GM18519 (cell line): ENCODE measurements around the gene ARHGAP25.
"Not testable (repeated sequence)": the region's sequence is repeated elsewhere in the genome, so short reads cannot be mapped to it uniquely, and the experiment has no call there.

Experiments
- ATAC-seq: cut with Tn5 transposase; IDR thresholded peaks from one replicate; pipeline ENCODE4 v1.9.1; 2021; ENCODE audit warnings: mild to moderate bottlenecking, moderate library complexity; ENCODE audit not compliant: unreplicated experiment, low FRiP score

The ARHGAP25 gene

GRCh38 chr2:68790600-68790999, 56.0 kb downstream of the ARHGAP25 start:
- ATAC-seq = no peak

DNA sequence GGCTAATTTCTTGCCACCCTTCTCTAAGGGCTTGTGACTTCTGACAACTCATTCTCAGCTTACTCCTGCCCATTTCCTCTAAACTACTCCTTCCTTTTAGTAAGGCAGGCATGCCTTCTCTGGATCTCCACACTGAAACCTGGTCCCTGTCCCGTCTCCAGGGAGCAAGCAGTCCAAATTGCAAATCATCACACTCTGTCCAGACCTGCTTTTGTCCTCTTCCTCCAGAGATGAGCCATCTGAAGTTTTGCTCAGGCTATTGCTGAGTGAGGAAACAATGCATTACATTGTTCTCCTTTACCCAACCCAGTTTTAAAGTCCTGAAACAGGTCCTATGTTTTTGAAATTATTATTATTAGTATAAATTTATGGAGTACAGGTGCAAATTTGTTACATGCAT, 57.3 kb downstream of the ARHGAP25 start:
- ATAC-seq = no peak

- no peak for ATAC-seq
These were observed 58.1 kb downstream of the ARHGAP25 start for GRCh38 chr2:68792751-68793150.

GRCh38 chr2:68796295-68796905, 61.8 kb downstream of the ARHGAP25 start:
- ATAC-seq = no peak

DNA sequence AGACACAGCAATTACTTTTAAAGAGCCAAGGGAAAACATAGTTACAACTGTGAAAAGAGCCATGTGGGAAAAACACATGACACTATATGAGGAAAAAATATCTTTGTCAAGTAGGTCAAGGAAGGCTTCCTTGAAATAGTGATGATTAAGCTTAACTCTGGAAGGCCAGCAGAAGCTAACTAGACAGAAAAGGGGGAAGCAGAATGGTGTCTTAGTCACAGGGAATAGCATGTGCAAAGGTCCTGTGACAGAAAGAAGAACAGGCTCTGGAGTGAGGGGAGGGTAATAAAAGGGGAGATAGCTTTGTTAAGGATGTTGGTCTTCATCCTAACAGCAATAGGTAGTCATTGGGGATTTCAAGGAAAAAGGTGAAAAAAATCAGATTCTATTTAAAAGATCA, 64.0 kb downstream of the ARHGAP25 start:
- ATAC-seq = no peak

- no peak for ATAC-seq
These were observed 64.8 kb downstream of the ARHGAP25 start for GRCh38 chr2:68799140-68800026.

DNA sequence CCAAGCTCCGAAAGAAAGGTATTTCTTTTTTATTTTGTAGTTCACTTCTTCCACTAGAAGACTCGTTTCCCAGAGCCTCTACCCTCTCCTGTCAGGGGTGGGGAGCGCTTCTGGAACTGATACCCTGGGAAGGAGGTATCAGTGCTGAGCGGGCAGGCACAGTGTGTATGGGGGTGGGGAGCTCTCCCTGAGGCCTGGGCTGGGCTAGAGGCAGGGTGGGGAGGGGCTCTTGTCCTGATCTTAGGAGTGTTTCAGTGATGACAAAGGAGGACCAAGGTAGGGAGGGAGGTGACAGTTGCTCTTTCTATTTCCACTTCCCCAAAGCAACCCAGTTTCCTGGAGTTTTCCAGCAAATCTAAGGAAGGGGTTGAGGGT, 65.4 kb downstream of the ARHGAP25 start:
- ATAC-seq = no peak

DNA sequence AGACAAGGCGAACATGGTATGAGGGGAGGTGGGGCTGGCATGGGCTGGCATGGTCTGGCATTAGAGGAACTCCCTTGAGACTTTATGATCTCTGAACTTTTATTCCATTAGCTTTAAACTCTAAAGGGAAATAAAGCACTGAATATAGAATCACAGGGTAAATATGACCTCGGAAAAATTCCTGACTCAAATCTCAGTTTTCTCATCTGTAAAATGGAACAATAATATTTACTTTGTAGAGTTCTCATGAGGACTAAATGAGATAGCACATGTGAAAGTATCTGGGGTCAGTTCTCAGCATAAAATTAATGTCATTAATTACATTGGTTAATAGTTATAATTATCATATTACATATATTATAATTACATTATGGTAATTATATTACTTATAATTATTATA, 65.9 kb downstream of the ARHGAP25 start:
- no peak for ATAC-seq

DNA sequence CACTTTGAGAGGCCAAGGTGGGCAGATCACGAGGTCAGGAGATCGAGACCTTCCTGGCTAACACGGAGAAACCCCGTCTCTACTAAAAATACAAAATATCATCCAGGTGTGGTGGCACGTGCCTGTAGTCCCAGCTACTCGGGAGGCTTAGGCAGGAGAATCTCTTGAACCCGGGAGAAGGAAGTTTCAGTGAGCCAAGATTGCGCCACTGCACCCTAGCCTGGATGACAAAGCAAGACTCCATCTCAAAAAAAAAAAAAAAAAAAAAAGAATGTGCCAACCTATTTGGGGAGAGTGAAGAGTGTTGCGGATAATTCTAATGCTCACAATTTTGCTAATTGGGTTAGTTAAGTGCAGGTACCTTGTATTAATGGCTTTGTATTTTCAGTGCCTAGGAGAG, 67.5 kb downstream of the ARHGAP25 start:
- not testable (repeated sequence) for ATAC-seq

DNA sequence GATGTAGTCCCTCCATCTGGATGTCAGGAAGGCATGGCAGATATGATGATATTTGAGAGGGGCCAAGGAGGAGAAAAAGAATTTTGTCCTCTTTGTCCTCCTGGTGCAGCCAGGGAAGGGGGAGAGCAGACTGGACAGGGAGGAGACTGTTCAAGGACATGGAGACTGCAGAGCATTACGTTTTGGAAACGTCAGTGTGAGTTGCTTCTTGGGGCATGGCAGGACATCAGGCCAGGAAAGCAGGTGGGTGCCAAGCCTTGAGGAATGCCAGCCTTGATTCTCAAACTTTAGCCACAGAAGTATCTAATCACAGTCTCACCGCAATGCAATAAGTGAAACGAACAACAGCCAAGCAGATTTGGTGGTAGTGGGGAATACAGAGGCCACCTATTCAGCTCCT, 70.4 kb downstream of the ARHGAP25 start:
- no peak for ATAC-seq

DNA sequence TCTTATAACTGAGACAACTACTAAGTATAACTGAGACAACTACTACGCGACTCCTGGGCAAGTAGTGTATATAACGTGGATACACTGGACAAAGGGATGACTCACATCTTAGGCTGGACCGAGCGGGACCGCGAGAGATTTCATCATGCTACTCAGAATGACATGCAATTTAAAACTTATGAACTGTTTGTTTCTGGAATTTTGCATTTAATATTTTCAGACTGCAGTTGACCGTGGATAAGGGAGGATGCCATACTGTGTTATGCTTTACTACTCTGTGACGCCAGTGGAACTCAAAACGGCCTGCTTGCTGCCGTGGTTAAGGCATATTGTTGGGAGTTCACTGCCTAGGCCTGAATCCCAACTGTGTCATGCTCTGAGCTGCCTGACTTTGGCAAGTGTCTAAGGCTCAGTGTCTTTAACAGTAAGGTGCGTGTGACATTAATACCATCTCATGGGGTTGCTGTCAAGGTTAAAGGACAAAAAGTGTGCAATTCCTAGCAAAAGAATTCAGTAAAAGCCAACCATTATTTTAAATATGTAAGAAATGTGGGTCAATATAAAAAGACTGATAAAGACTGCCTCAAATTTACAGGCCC, 72.0 kb downstream of the ARHGAP25 start:
- no peak for ATAC-seq

DNA sequence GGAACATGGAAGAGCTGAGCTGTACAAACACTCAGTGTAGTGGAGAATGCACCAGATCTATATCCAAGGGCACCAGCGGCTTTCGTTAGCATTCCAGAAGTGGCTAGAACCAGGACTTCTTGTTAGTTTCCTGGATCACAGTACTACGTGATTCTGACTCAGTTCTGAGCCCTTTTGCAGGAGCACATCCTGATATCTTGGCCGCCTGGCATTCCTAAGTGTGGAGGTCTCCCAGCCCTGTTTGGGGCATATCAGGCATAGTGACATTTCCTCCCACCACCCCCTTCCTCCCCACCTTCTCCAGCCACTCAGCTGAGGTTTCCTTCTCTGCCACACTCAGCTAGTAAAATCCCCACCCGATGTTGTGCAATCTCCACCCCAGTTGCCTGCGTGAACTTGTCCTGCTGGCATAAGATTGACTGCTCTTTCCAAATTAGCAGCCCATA, 73.2 kb downstream of the ARHGAP25 start:
- ATAC-seq = no peak

- no peak for ATAC-seq
These were observed 75.0 kb downstream of the ARHGAP25 start for GRCh38 chr2:68809324-68810240.

DNA sequence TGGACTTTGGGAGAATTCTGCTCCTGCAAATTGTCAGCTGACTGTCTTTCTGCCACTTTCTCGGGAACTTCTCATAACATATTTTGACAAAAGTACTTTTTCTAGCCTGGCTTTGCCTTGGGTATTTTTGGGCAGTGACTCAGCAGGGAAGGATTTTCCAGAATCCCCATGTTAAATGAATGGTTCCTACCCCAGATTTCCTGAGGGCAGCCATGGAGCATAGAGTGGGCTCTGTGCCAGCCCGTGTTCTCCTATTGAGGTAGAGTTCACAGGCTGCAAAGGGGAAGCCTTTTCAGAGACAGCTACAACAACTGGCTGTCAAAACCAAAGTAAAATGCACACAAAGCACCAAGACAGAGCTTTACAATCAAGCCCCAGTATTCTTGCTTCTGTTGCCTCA, 76.8 kb downstream of the ARHGAP25 start:
- no peak for ATAC-seq

DNA sequence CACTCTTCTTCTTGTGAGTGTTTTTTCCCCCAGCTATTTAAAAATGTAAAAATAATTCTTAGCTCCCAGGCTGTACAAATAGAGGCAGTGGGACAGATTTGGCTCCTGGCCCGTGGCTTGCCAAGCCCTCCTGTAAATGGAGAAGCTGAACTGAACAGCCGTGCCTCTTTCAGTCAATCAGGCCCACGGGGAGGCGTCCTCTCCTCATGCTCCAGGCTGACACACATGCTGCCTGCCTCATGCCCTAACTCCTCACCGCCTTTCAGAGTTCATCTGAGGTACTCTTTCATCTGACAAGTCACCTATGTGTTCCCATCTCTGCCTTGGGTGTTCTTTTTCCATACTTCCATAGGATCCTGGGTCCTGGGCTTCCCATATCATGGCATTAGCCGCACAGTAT, 77.6 kb downstream of the ARHGAP25 start:
- ATAC-seq = no peak

DNA sequence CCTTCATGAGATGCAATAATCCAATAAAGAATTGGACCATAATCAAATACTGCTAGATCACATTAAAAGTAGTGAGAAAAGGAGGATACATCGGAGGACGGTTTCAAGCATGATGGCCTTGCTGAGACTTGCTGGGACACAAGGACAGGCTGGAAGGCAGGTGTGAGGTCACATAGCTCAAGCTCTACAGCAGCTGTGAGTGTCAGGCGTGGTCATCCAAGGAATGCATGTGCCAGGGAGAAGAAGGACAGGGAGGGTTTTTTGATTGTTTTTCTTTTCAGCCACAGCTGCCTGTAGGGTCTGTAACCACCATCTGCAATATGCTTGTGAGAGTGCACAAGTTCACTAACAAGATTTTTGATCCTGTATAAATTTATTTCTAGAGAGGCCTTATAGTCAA, 79.0 kb downstream of the ARHGAP25 start:
- no peak for ATAC-seq

GRCh38 chr2:68817306-68817705, 82.7 kb downstream of the ARHGAP25 start:
- no peak for ATAC-seq

DNA sequence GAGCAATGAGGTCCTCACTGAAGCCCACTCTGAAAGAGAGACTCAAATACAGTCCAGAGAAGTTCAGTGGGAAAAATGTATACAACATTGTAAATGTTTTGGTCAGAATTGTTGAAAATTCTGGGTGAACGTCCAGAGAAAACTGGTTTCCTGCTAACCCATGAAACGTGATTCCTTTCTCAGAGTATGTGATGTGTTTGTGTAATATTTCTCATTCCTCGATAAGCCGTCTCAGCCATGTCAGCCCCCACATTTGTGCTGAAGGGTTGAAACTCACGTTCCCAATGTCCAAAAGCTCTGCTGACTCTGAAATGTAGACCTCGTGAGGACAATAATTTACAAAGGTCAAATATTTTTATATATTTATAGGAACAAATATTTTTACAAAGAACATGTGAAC, 84.9 kb downstream of the ARHGAP25 start:
- ATAC-seq = no peak

DNA sequence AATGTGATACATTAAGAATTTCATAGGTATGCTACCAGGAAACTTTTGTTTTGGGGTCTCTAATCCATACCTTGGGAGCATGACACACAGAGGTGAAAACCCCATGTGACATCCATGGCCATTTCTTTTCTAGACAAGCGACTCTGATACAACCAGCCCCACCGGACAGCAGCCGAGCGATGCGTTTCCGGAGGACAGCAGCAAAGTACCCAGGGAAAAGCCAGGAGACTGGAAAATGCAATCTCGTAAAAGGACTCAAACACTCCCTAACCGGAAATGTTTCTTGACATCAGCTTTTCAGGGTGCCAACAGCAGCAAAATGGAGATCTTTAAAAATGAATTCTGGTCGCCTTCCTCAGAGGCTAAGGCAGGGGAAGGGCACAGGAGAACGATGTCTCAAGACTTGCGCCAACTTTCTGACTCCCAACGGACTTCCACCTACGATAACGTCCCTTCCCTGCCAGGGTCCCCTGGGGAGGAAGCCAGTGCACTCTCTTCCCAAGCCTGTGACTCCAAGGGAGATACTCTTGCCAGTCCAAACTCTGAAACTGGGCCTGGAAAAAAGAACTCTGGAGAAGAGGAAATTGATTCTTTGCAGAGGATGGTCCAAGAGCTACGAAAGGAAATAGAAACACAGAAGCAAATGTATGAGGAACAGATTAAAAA, 87.7 kb downstream of the ARHGAP25 start:
- no peak for ATAC-seq

- ATAC-seq = no peak
These were observed 90.2 kb downstream of the ARHGAP25 start for GRCh38 chr2:68824831-68825230.
